Psoas muscle (tissue), 8 donors: Measurements from ENCODE around the gene CFAP65. TPM values are rescaled to one million over a fixed set of nuclear protein-coding genes. Genes with fewer than 3 reads are reported as not detected.

ENCODE experiments used
- ATAC-seq, 4 donors: fragments of 200-7000 bp; cut with Tn5 transposase; one replicate each; pipeline ENCODE4 v1.9.1; 2020; ENCODE audit warnings: moderate library complexity in 3 of 4, mild to moderate bottlenecking in 2 of 4
- DNase-seq, 2 donors: peaks; one replicate each; pipeline ENCODE4 v3.0.0-alpha.2; 2020
- H3K27ac ChIP-seq: fragments of 200-600 bp; one replicate; pipeline ENCODE4 v1.8.0; 2022
- H3K27me3 ChIP-seq, 3 donors: fragments of 200-600 bp in 1 of 3; one replicate each; pipeline versions ENCODE4 v1.6.1 to v1.8.0; 2013 to 2022; ENCODE audit warnings: low read length in 2 of 3, mild to moderate bottlenecking in 2 of 3, moderate library complexity in 1 of 3; ENCODE audit not compliant: insufficient read depth in 3 of 3
- H3K36me3 ChIP-seq, 2 donors: fragments of 200-600 bp in 1 of 2; one replicate each; pipeline versions ENCODE4 v1.6.1 to v1.8.0; 2013 to 2022; ENCODE audit warnings: low read depth in 1 of 2, mild to moderate bottlenecking in 1 of 2, moderate library complexity in 1 of 2; ENCODE audit not compliant: insufficient read depth in 1 of 2
- H3K4me1 ChIP-seq: fragments of 200-600 bp; one replicate; pipeline ENCODE4 v1.8.0; 2022
- H3K4me3 ChIP-seq: fragments of 200-600 bp; one replicate; pipeline ENCODE4 v1.8.0; 2022; ENCODE audit warnings: mild to moderate bottlenecking
- H3K9me3 ChIP-seq: fragments of 200-600 bp; one replicate; pipeline ENCODE4 v1.8.0; 2022
- WGBS, 3 donors: extraction: QIAGEN DNeasy Blood & Tissue Kit; methylation state at CpG; one replicate each; pipeline versions ENCODE4 v1.1.6 to v1.1.7; 2013; 5-methylcytosine and 5-hydroxymethylcytosine counted together
- intact Hi-C, 2 donors: fragments of 100-400 bp; cut with DNase I; formaldehyde crosslinking; loops; one replicate each; pipeline versions ENCODE4 v1.11.0 to v1.14.2; 2022
- polyA plus RNA-seq, 3 donors: library from polyadenylated mRNA; stranded (reverse); fragments of 200-250 nt; gene quantifications; one replicate each; pipeline ENCODE4 v1.2.3, GENCODE V29; 2013
- total RNA-seq, 4 donors: library from RNA; stranded (reverse); fragmentation: NEBNext Ultra II Directional in 2 of 4; extraction: Animal tissue kit (Norgen Biotek cat#: 25700) in 2 of 4; gene quantifications; one replicate each; pipeline versions ENCODE4 v1.2.1 to v1.2.4, GENCODE V29; 2021 to 2023
- TF ChIP-seq, protein P1 (sequence below): fragments of 200-600 bp; IDR thresholded peaks from one replicate; pipeline ENCODE4 v1.8.0; 2022; ENCODE audit warnings: antibody characterized with exemption
- donor health status: healthy with polysubstance abuse.
- donor health status: DM: no; HTN: no; CAD: no; lungs with moderate emphysema.
- donor health status: Bipolar disorder and iron deficiency.
- donor health status: healthy.
- donor health status: DM: yes; HTN: yes; CAD: no.
- donor health status: DM: no; HTN: no; CAD: no.
- donor health status: DM: no; HTN: no; CAD: no.
- donor health status: DM: yes; HTN: yes; CAD: no.

CFAP65 gene
- total and polyA plus RNA-seq, 7 donors, result not detected

- 75 to 81% (median 76%) methylated on average over 23 of the region's 23 CpGs for WGBS, 3 donors
- Histone ChIP-seq H3K9me3 (no peaks in the 10 kb centered on the region), H3K36me3 (no peaks in the 10 kb centered on the region), H3K27ac (no peak overlapping the region), H3K4me1 (no peaks in the 10 kb centered on the region), H3K4me3 (no peak overlapping the region), H3K27me3 (peaks cover 0 to 45% (median 0%) of the 10 kb centered on the region in 3 donors)
- intact Hi-C loops, result no loop called here
- no peak for ATAC-seq
- TF ChIP-seq, protein P1, sequence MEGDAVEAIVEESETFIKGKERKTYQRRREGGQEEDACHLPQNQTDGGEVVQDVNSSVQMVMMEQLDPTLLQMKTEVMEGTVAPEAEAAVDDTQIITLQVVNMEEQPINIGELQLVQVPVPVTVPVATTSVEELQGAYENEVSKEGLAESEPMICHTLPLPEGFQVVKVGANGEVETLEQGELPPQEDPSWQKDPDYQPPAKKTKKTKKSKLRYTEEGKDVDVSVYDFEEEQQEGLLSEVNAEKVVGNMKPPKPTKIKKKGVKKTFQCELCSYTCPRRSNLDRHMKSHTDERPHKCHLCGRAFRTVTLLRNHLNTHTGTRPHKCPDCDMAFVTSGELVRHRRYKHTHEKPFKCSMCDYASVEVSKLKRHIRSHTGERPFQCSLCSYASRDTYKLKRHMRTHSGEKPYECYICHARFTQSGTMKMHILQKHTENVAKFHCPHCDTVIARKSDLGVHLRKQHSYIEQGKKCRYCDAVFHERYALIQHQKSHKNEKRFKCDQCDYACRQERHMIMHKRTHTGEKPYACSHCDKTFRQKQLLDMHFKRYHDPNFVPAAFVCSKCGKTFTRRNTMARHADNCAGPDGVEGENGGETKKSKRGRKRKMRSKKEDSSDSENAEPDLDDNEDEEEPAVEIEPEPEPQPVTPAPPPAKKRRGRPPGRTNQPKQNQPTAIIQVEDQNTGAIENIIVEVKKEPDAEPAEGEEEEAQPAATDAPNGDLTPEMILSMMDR, result no peak
- no peak for DNase-seq
Observed at GRCh38 chr2:219032051-219032745, 9.1 kb downstream of the CFAP65 start.

- Histone ChIP-seq H3K27me3 (peaks cover 0 to 40% (median 0%) of the 10 kb centered on the region in 3 donors), H3K36me3 (no peaks in the 10 kb centered on the region), H3K4me3 (no peak overlapping the region), H3K4me1 (no peaks in the 10 kb centered on the region), H3K27ac (no peak overlapping the region), H3K9me3 (no peaks in the 10 kb centered on the region)
- DNase-seq (no peak), ATAC-seq (no peak)
- 63 to 72% (median 70%) methylated on average over 20 to 21 of the region's 21 CpGs for WGBS, 3 donors
- intact Hi-C loops, result no loop called here
- TF ChIP-seq, protein P1, result no peak
Observed at GRCh38 chr2:219031005-219031738, 10.1 kb downstream of the CFAP65 start.

- no peak for DNase-seq
- Histone ChIP-seq H3K9me3 (no peaks in the 10 kb centered on the region), H3K27me3 (peaks cover 0 to 40% (median 0%) of the 10 kb centered on the region in 3 donors), H3K4me1 (no peaks in the 10 kb centered on the region), H3K27ac (no peak overlapping the region), H3K4me3 (no peak overlapping the region), H3K36me3 (no peaks in the 10 kb centered on the region)
- WGBS, 3 donors, result 54 to 64% (median 60%) methylated on average over 16 of the region's 16 CpGs
- TF ChIP-seq, protein P1, result no peak
- intact Hi-C loops, result no loop called here
- peak in 2 of 4 donors; percentile 11 to 17 for ATAC-seq
Observed at GRCh38 chr2:219030177-219030940, 11.0 kb downstream of the CFAP65 start.

DNA sequence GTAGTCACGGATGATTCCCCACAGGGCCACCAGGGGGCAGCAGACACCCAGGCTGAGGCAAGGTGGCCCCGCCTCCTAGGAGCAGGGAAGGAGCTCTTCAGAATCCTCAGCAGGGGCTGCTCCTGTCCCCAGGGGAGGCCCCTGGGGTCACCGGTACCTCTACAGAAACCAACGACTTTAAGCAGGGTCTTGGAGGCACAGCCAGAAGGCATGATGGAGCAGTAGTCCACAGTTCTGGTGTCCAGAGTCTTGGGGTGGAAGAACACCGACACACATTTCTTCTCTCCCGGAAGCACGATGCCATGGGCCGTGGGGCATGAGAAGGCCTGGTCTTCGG, 11.5 kb downstream of the CFAP65 start:
- no peaks in the 10 kb centered on the region for H3K9me3 ChIP-seq
- intact Hi-C loops, result loop anchor here in 1 of 2 donors (5.0 kb wide), 1 partner anchor 123 kb away; no protein-coding TSS in a partner anchor

More for the DNA sequence above, 11.5 kb downstream of the CFAP65 start:
- Histone ChIP-seq H3K27me3 (peaks cover 0 to 40% (median 0%) of the 10 kb centered on the region in 3 donors), H3K4me1 (no peaks in the 10 kb centered on the region), H3K36me3 (no peaks in the 10 kb centered on the region), H3K4me3 (no peak overlapping the region), H3K27ac (no peak overlapping the region)
- DNase-seq (peak; percentile 81 to 86), ATAC-seq (peak; percentile 83 to 95 (median 92))
- WGBS, 3 donors, result 37 to 42% (median 39%) methylated on average over 9 of the region's 9 CpGs
- TF ChIP-seq, protein P1, result peak; percentile 97
